ENCODE data around the gene ABL1.
A peak's percentile ranks its signal among the peaks of the same experiment; 100 is the strongest.

ABL1 gene

GRCh38 chr9:130834371-130835336 lies at the start of gene ABL1:
Gene ABL1 (plus strand): TSS chr9:130835254. CDS start chr9:130835447, 193 bp downstream.
- no peak within 1 kb of the TSS for H3K4me3 ChIP-seq (IDR thresholded peaks at IDR 0.05; ENCODE audit: insufficient read depth, low read depth, low read length)
- peak within 1 kb of the TSS; percentile 63 for H3K4me2 ChIP-seq
- peaks cover 21% of the 10 kb centered on the region for H3K4me1 ChIP-seq (ENCODE audit: low read depth, poor library complexity, severe bottlenecking)
- H3K27ac ChIP-seq, result peak within 1 kb of the TSS; percentile 86
- peak within 1 kb of the TSS; percentile 78 for H2AFZ ChIP-seq (ENCODE audit: low read depth)
- no peak for TF ChIP-seq CTCF (conservative IDR thresholded peaks at IDR 0.05; ENCODE audit: low read depth, low read length)
- peak within 1 kb of the TSS; percentile 72 for H3K9ac ChIP-seq
- H3K36me3 ChIP-seq (ENCODE audit: insufficient read depth), result no peaks in the 10 kb centered on the region
- no peaks in the 10 kb centered on the region for H3K27me3 ChIP-seq (ENCODE audit: insufficient read depth, low read depth)
- no peaks in the 10 kb centered on the region for H4K20me1 ChIP-seq (ENCODE audit: insufficient read depth)
- peaks cover 28% of the 10 kb centered on the region; the same call in 1 of the 2 replicates for H3K79me2 ChIP-seq (ENCODE audit: insufficient read depth, low read depth)

GRCh38 chr9:130785940-130786508 lies 49.0 kb upstream of the ABL1 start:
- no peak overlapping the region for H2AFZ ChIP-seq (ENCODE audit: low read depth)
- no peaks in the 10 kb centered on the region for H3K79me2 ChIP-seq (ENCODE audit: insufficient read depth, low read depth)
- no peaks in the 10 kb centered on the region for H3K36me3 ChIP-seq (ENCODE audit: insufficient read depth)
- no peaks in the 10 kb centered on the region for H4K20me1 ChIP-seq (ENCODE audit: insufficient read depth)
- no peaks in the 10 kb centered on the region for H3K4me1 ChIP-seq (ENCODE audit: low read depth, poor library complexity, severe bottlenecking)
- H3K9ac ChIP-seq, result no peak overlapping the region
- H3K4me3 ChIP-seq (IDR thresholded peaks at IDR 0.05; ENCODE audit: insufficient read depth, low read depth, low read length), result no peak overlapping the region
- H3K27ac ChIP-seq, result no peak overlapping the region
- no peak for TF ChIP-seq CTCF (conservative IDR thresholded peaks at IDR 0.05; ENCODE audit: low read depth, low read length)
- H3K4me2 ChIP-seq, result no peak overlapping the region
- no peaks in the 10 kb centered on the region for H3K27me3 ChIP-seq (ENCODE audit: insufficient read depth, low read depth)

- Histone ChIP-seq H3K36me3 (ENCODE audit: insufficient read depth) (no peaks in the 10 kb centered on the region), H3K4me1 (ENCODE audit: low read depth, poor library complexity, severe bottlenecking) (no peaks in the 10 kb centered on the region), H2AFZ (ENCODE audit: low read depth) (no peak overlapping the region), H3K9ac (no peak overlapping the region), H3K27ac (no peak overlapping the region), H3K4me3 (IDR thresholded peaks at IDR 0.05; ENCODE audit: insufficient read depth, low read depth, low read length) (no peak overlapping the region), H3K79me2 (ENCODE audit: insufficient read depth, low read depth) (no peaks in the 10 kb centered on the region), H3K27me3 (ENCODE audit: insufficient read depth, low read depth) (no peaks in the 10 kb centered on the region), H3K4me2 (no peak overlapping the region), H4K20me1 (ENCODE audit: insufficient read depth) (no peaks in the 10 kb centered on the region)
- TF ChIP-seq CTCF (conservative IDR thresholded peaks at IDR 0.05; ENCODE audit: low read depth, low read length), result no peak
These were observed 48.5 kb upstream of the ABL1 start for GRCh38 chr9:130786526-130786925.

- H3K4me3 ChIP-seq (IDR thresholded peaks at IDR 0.05; ENCODE audit: insufficient read depth, low read depth, low read length), result no peak overlapping the region
- no peak overlapping the region for H2AFZ ChIP-seq (ENCODE audit: low read depth)
- no peaks in the 10 kb centered on the region for H4K20me1 ChIP-seq (ENCODE audit: insufficient read depth)
- TF ChIP-seq CTCF (conservative IDR thresholded peaks at IDR 0.05; ENCODE audit: low read depth, low read length), result no peak
- H3K9ac ChIP-seq, result no peak overlapping the region
- H3K4me1 ChIP-seq (ENCODE audit: low read depth, poor library complexity, severe bottlenecking), result no peaks in the 10 kb centered on the region
- H3K79me2 ChIP-seq (ENCODE audit: insufficient read depth, low read depth), result no peaks in the 10 kb centered on the region
- H3K36me3 ChIP-seq (ENCODE audit: insufficient read depth), result no peaks in the 10 kb centered on the region
- H3K27ac ChIP-seq, result no peak overlapping the region
- no peaks in the 10 kb centered on the region for H3K27me3 ChIP-seq (ENCODE audit: insufficient read depth, low read depth)
- H3K4me2 ChIP-seq, result no peak overlapping the region
These were observed 45.0 kb upstream of the ABL1 start for GRCh38 chr9:130789747-130790672.
